Keratinocyte (primary cell): ENCODE data around the gene C14orf119. TPM values are rescaled to one million over a fixed set of nuclear protein-coding genes. Genes with fewer than 3 reads are reported as not detected.
A peak's percentile ranks its signal among the peaks of the same experiment; 100 is the strongest.

Experiments
- DNase-seq: peaks from one replicate; pipeline ENCODE4 v3.0.0-alpha.2; 2011; ENCODE audit warnings: low read depth, missing footprints, low spot score
- FAIRE-seq: peaks from 2 replicates; lab custom pipeline; 2011; peaks lifted over from hg19 to GRCh38; lab: Jason Lieb, UNC
- H2AFZ ChIP-seq: 2 replicates; pipeline ENCODE4 v1.6.0; 2012; ENCODE audit warnings: low read length, control low read depth, inconsistent platforms; ENCODE audit not compliant: control insufficient read depth
- H3K27ac ChIP-seq: 2 replicates; pipeline ENCODE4 v1.5.1; 2011; ENCODE audit warnings: low read length; ENCODE audit not compliant: control insufficient read depth, insufficient read depth
- H3K27me3 ChIP-seq: 3 replicates; pipeline ENCODE4 v1.6.0; 2011; ENCODE audit warnings: low read length; ENCODE audit not compliant: control insufficient read depth, insufficient read depth; ENCODE audit errors: extremely low read depth
- H3K36me3 ChIP-seq, 2 experiments: 2 replicates in 1 of 2; 3 replicates in 1 of 2; pipeline ENCODE4 v1.5.1; 2011; ENCODE audit warnings: low read length in 2 of 2, mild to moderate bottlenecking in 1 of 2; ENCODE audit not compliant: control insufficient read depth in 2 of 2, insufficient read depth in 2 of 2; ENCODE audit errors: extremely low read depth in 1 of 2
- H3K4me1 ChIP-seq: 3 replicates; pipeline ENCODE4 v1.5.1; 2011; ENCODE audit warnings: low read length; ENCODE audit not compliant: control insufficient read depth, insufficient read depth; ENCODE audit errors: extremely low read depth
- H3K4me2 ChIP-seq: 3 replicates; pipeline ENCODE4 v1.6.0; 2011; ENCODE audit warnings: low read depth, low read length; ENCODE audit not compliant: control insufficient read depth, insufficient read depth; ENCODE audit errors: extremely low read depth
- H3K4me3 ChIP-seq, 3 experiments: fragments of 200-600 bp in 1 of 3; sonication (generic) in 1 of 3; 2 replicates in 2 of 3; 3 replicates in 1 of 3; pipeline ENCODE4 v1.5.1; 2011 to 2016; ENCODE audit warnings: low read length in 3 of 3, mild to moderate bottlenecking in 3 of 3, control low read depth in 2 of 3, inconsistent platforms in 1 of 3, low read depth in 1 of 3, mixed read lengths in 1 of 3, mixed run types in 1 of 3, moderate library complexity in 1 of 3; ENCODE audit not compliant: control insufficient read depth in 2 of 3, insufficient read depth in 2 of 3; ENCODE audit errors: extremely low read depth in 1 of 3
- H3K79me2 ChIP-seq: 2 replicates; pipeline ENCODE4 v1.6.0; 2012; ENCODE audit warnings: low read length; ENCODE audit not compliant: control insufficient read depth, insufficient read depth
- H3K9ac ChIP-seq: 3 replicates; pipeline ENCODE4 v1.6.0; 2011; ENCODE audit warnings: low read length; ENCODE audit not compliant: control insufficient read depth, insufficient read depth; ENCODE audit errors: extremely low read depth
- H3K9me1 ChIP-seq: 3 replicates; pipeline ENCODE4 v1.6.0; 2011; ENCODE audit warnings: low read length; ENCODE audit not compliant: control insufficient read depth, insufficient read depth; ENCODE audit errors: extremely low read depth
- H3K9me3 ChIP-seq: 2 replicates; pipeline ENCODE4 v1.5.1; 2012; ENCODE audit warnings: low read depth, low read length; ENCODE audit not compliant: control insufficient read depth
- H4K20me1 ChIP-seq: 3 replicates; pipeline ENCODE4 v1.6.0; 2011; ENCODE audit warnings: low read length; ENCODE audit not compliant: control insufficient read depth, insufficient read depth; ENCODE audit errors: extremely low read depth
- EZH2 ChIP-seq: IDR thresholded peaks from one replicate; pipeline ENCODE4 v1.6.1; 2012; ENCODE audit warnings: inconsistent platforms, mild to moderate bottlenecking, low read length, moderate library complexity
- dilution Hi-C: fragments of 300-500 bp; cut with MboI; formaldehyde crosslinking; loops from one replicate; pipeline ENCODE4 v1.7.0; 2020; ENCODE audit warnings: low sequenced_read_pairs; ENCODE audit not compliant: extremely low pct_ligation_motif_present
- polyA plus RNA-seq, 5 experiments: library from polyadenylated mRNA; depleted of rRNA in 3 of 5; stranded (reverse) in 3 of 5; stranded (forward) in 1 of 5; unstranded in 1 of 5; fragments of >200 nt; gene quantifications; 1 replicate in 1 of 5; 2 replicates in 3 of 5; 3 replicates in 1 of 5; pipeline versions ENCODE4 v1.2.1 to v1.2.3, GENCODE V29; 2011 to 2012; ENCODE audit warnings: missing spikeins in 2 of 5, low read depth in 1 of 5, low replicate concordance in 1 of 5
- TF ChIP-seq, protein P1 (sequence below), 3 experiments: IDR thresholded peaks in 1 of 3; conservative IDR thresholded peaks in 1 of 3; optimal IDR thresholded peaks in 1 of 3; 2 replicates in 2 of 3; 3 replicates in 1 of 3; pipeline versions ENCODE3 to v1.5.1; 2011; ENCODE audit warnings: low read length in 3 of 3, mild to moderate bottlenecking in 3 of 3, moderate library complexity in 2 of 3, control low read depth in 1 of 3, inconsistent platforms in 1 of 3; ENCODE audit not compliant: insufficient read depth in 2 of 3; ENCODE audit errors: extremely low read depth in 1 of 3

The C14orf119 gene
- polyA plus RNA-seq, 1 donor (not counting 4 experiments of a cell fraction or from before 2014, with no cell fraction given): 73.7 TPM

- Histone ChIP-seq H3K79me2 (no peaks in the 10 kb centered on the region), H3K9ac (no peak overlapping the region), H2AFZ (no peak overlapping the region), H4K20me1 (no peaks in the 10 kb centered on the region), H3K9me3 (no peaks in the 10 kb centered on the region), H3K4me1 (peaks cover 29% of the 10 kb centered on the region), H3K27ac (no peak overlapping the region), H3K4me2 (no peak overlapping the region), H3K4me3 (no peak overlapping the region), H3K36me3 (no peaks in the 10 kb centered on the region), H3K9me1 (no peaks in the 10 kb centered on the region), H3K27me3 (no peaks in the 10 kb centered on the region)
- TF ChIP-seq, protein P1, sequence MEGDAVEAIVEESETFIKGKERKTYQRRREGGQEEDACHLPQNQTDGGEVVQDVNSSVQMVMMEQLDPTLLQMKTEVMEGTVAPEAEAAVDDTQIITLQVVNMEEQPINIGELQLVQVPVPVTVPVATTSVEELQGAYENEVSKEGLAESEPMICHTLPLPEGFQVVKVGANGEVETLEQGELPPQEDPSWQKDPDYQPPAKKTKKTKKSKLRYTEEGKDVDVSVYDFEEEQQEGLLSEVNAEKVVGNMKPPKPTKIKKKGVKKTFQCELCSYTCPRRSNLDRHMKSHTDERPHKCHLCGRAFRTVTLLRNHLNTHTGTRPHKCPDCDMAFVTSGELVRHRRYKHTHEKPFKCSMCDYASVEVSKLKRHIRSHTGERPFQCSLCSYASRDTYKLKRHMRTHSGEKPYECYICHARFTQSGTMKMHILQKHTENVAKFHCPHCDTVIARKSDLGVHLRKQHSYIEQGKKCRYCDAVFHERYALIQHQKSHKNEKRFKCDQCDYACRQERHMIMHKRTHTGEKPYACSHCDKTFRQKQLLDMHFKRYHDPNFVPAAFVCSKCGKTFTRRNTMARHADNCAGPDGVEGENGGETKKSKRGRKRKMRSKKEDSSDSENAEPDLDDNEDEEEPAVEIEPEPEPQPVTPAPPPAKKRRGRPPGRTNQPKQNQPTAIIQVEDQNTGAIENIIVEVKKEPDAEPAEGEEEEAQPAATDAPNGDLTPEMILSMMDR (optimal IDR thresholded peaks at IDR 0.05 in 1 of 3, IDR thresholded peaks at IDR 0.05 in 1 of 3, conservative IDR thresholded peaks at IDR 0.05 in 1 of 3; ENCODE audit: extremely low read depth in 1 of 3, insufficient read depth in 2 of 3, low read length in 3 of 3): no peak
- TF ChIP-seq EZH2: no peak
- dilution Hi-C loops: no loop called here
- DNase-seq (no peak), FAIRE-seq (no peak)
Observed at GRCh38 chr14:23119363-23120327, 24.3 kb downstream of the C14orf119 start.

- no peaks in the 10 kb centered on the region for H3K9me1 ChIP-seq
- no peak for DNase-seq
- no peak overlapping the region for H3K4me3 ChIP-seq
- H2AFZ ChIP-seq: no peak overlapping the region
- H3K9ac ChIP-seq: no peak overlapping the region
- no peaks in the 10 kb centered on the region for H3K36me3 ChIP-seq
- H3K27ac ChIP-seq: no peak overlapping the region
- H3K27me3 ChIP-seq: no peaks in the 10 kb centered on the region
- H4K20me1 ChIP-seq: no peaks in the 10 kb centered on the region
- TF ChIP-seq, protein P1 (optimal IDR thresholded peaks at IDR 0.05 in 1 of 3, IDR thresholded peaks at IDR 0.05 in 1 of 3, conservative IDR thresholded peaks at IDR 0.05 in 1 of 3; ENCODE audit: extremely low read depth in 1 of 3, insufficient read depth in 2 of 3, low read length in 3 of 3): peak; percentile 100
- no peak for TF ChIP-seq EZH2
- H3K79me2 ChIP-seq: no peaks in the 10 kb centered on the region
- peaks cover 18% of the 10 kb centered on the region for H3K4me1 ChIP-seq
- dilution Hi-C loops: no loop called here
- H3K4me2 ChIP-seq: no peak overlapping the region
- peak; percentile 67 for FAIRE-seq
- H3K9me3 ChIP-seq: no peaks in the 10 kb centered on the region
Observed at GRCh38 chr14:23120541-23121251, 25.4 kb downstream of the C14orf119 start.
